Small intestine (tissue), 7 donors: ENCODE results near the gene TNFAIP1. TPM values are rescaled to one million over a fixed set of nuclear protein-coding genes. Genes with fewer than 3 reads are reported as not detected.

Experiments
- DNase-seq, 2 donors: peaks; one replicate each; pipeline versions ENCODE4 v3.0.0 to v3.0.0-alpha.2; 2013
- FAIRE-seq: peaks from 2 replicates; lab custom pipeline; 2012; peaks lifted over from hg19 to GRCh38; lab: Jason Lieb, UNC
- H3K27ac ChIP-seq, 3 donors: one replicate each; pipeline ENCODE4 v1.5.1; 2013; ENCODE audit warnings: low read length in 2 of 3, mild to moderate bottlenecking in 2 of 3, control low read depth in 1 of 3, inconsistent platforms in 1 of 3, low read depth in 1 of 3, moderate library complexity in 1 of 3
- H3K27me3 ChIP-seq, 3 donors: one replicate each; pipeline ENCODE4 v1.6.1; 2013; ENCODE audit warnings: low read length in 3 of 3, inconsistent platforms in 1 of 3; ENCODE audit not compliant: control insufficient read depth in 3 of 3, insufficient read depth in 3 of 3
- H3K36me3 ChIP-seq, 3 donors: one replicate each; pipeline ENCODE4 v1.6.1; 2013; ENCODE audit warnings: low read length in 3 of 3, inconsistent platforms in 1 of 3, low read depth in 1 of 3, mild to moderate bottlenecking in 1 of 3, moderate library complexity in 1 of 3; ENCODE audit not compliant: control insufficient read depth in 3 of 3, insufficient read depth in 2 of 3
- H3K4me1 ChIP-seq, 3 donors: one replicate each; pipeline ENCODE4 v1.6.1; 2013; ENCODE audit warnings: low read length in 2 of 3, inconsistent platforms in 1 of 3, low read depth in 1 of 3, mild to moderate bottlenecking in 1 of 3, moderate library complexity in 1 of 3; ENCODE audit not compliant: control insufficient read depth in 3 of 3, insufficient read depth in 2 of 3
- H3K4me3 ChIP-seq, 3 donors: one replicate each; pipeline ENCODE4 v1.5.1; 2013; ENCODE audit warnings: low read length in 3 of 3, control low read depth in 1 of 3, inconsistent platforms in 1 of 3, low read depth in 1 of 3, mild to moderate bottlenecking in 1 of 3, moderate library complexity in 1 of 3
- H3K9me3 ChIP-seq, 2 donors: one replicate each; pipeline ENCODE4 v1.6.1; 2013; ENCODE audit warnings: low read depth in 1 of 2, low read length in 1 of 2; ENCODE audit not compliant: control insufficient read depth in 2 of 2, insufficient read depth in 1 of 2
- WGBS, 3 donors: extraction: QIAGEN DNeasy Blood & Tissue Kit; methylation state at CpG; one replicate each; pipeline ENCODE4 v1.1.7; 2013; 5-methylcytosine and 5-hydroxymethylcytosine counted together
- polyA plus RNA-seq, 4 donors: library from polyadenylated mRNA; stranded (reverse) in 3 of 4; unstranded in 1 of 4; fragments of 200-250 nt in 3 of 4; fragments of 120-200 nt in 1 of 4; gene quantifications; one replicate each; pipeline versions ENCODE4 v1.2.1 to v1.2.3, GENCODE V29; 2013
- donor health status: healthy with polysubstance abuse.
- donor health status: control.
- donor health status: control.
- donor health status: Bipolar disorder and iron deficiency.
- donor health status: healthy.

TNFAIP1 gene
- polyA plus RNA-seq, 4 donors = 16.1 to 30.6 (median 17.5) TPM

DNA sequence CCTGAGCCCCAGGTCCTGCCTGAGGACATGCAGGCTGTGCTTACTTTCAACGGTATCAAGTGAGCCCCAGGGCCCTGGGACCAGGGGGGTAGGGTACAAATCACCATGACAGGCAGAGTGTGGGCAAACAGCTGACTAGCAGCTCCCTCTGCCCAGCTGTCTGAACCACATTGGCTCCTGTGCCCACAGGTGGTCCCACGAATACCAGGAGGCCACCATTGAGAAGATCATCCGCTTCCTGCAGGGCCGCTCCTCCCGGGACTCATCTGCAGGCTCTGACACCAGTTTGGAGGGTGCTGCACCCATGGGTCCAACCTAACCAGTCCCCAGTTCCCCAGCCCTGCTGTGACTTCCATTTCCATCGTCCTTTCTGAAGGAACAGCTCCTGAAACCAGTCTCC, 60.4 kb downstream of the TNFAIP1 start:
- Histone ChIP-seq H3K27ac (no peak overlapping the region), H3K36me3 (peaks cover 2 to 78% (median 5%) of the 10 kb centered on the region in 3 donors), H3K4me1 (peaks cover 0 to 66% (median 0%) of the 10 kb centered on the region in 3 donors), H3K9me3 (no peaks in the 10 kb centered on the region), H3K4me3 (no peak overlapping the region), H3K27me3 (no peaks in the 10 kb centered on the region)
- DNase-seq (no peak), FAIRE-seq (no peak)
- 90 to 95% (median 93%) methylated on average over 6 of the region's 6 CpGs for WGBS, 3 donors

Other genes with a start within 250 kb of the TNFAIP1 start
- 10 to 100 TPM in 2 of 4 donors, 1 to 10 TPM in 2; 1.8 to 33.1 (median 16.7) TPM for gene TMEM97, start 16.6 kb upstream of the TNFAIP1 start, polyA plus RNA-seq
- 100 to 1,000 TPM in 2 of 4 donors, 10 to 100 TPM in 2; 39.3 to 135 (median 78.6) TPM for gene IFT20, start 289 bp upstream of the TNFAIP1 start, polyA plus RNA-seq
- gene POLDIP2, start 21.8 kb downstream of the TNFAIP1 start, polyA plus RNA-seq = 10 to 100 TPM; 61.5 to 73.2 (median 68.7) TPM
- gene SEBOX, start 29.4 kb downstream of the TNFAIP1 start, polyA plus RNA-seq = not detected
- gene VTN, start 34.5 kb downstream of the TNFAIP1 start, polyA plus RNA-seq = 10 to 100 TPM in 1 of 4 donors, 1 to 10 TPM in 3; 1.3 to 20.9 (median 2.2) TPM
- 10 to 100 TPM in 3 of 4 donors, 1 to 10 TPM in 1; 8.9 to 19.0 (median 10.9) TPM for gene SARM1, start 35.9 kb downstream of the TNFAIP1 start, polyA plus RNA-seq
- 100 to 1,000 TPM in 1 of 4 donors, 10 to 100 TPM in 3; 11.0 to 147 (median 60.8) TPM for gene SLC46A1, start 70.5 kb downstream of the TNFAIP1 start, polyA plus RNA-seq
- 100 to 1,000 TPM in 3 of 4 donors, 10 to 100 TPM in 1; 40.5 to 320 (median 211) TPM for gene SLC13A2, start 137.9 kb downstream of the TNFAIP1 start, polyA plus RNA-seq
- under 1 TPM in 1 of 4 donors, not detected in 3; 0.16 TPM for gene FOXN1, start 170.6 kb downstream of the TNFAIP1 start, polyA plus RNA-seq
- 10 to 100 TPM; 14.6 to 57.0 (median 29.9) TPM for gene UNC119, start 216.9 kb downstream of the TNFAIP1 start, polyA plus RNA-seq
- 100 to 1,000 TPM in 1 of 4 donors, 10 to 100 TPM in 3; 24.8 to 131 (median 39.8) TPM for gene PIGS, start 235.8 kb downstream of the TNFAIP1 start, polyA plus RNA-seq
- gene ALDOC, start 241.1 kb downstream of the TNFAIP1 start, polyA plus RNA-seq = 10 to 100 TPM; 27.6 to 85.0 (median 42.9) TPM